ENCODE data around the gene POLR3F. TPM values are rescaled to one million over a fixed set of nuclear protein-coding genes. Genes with fewer than 3 reads are reported as not detected.

POLR3F gene
- total and polyA plus RNA-seq, 2 donors from 2014 or later: 8.9 to 10.6 TPM

DNA sequence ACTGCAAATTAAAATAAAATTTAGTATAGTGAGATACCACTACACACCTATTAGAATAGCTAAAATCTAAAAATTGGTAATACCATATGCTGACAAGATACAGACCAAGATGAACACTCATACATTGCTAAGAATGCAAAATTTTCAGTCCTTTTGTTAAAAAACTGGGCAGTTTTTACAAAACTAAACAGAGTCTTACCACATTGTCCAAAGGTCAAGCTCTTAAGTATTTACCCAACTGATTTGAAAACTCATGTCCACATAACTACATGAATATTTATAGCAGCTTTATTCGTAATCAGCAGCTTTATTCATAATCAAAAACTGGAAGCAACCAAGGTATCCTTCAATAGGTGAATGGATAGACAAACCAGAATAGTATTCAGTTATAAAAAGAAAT, 10.0 kb downstream of the POLR3F start:
- H3K4me1 ChIP-seq (ENCODE audit: control insufficient read depth in 2 of 3, insufficient read depth in 2 of 3, low read depth in 1 of 3, low read length in 3 of 3): no peaks in the 10 kb centered on the region
- no peak for DNase-seq
- intact Hi-C loops (cut with DNase I): no loop called here
- no peaks in the 10 kb centered on the region for H3K27me3 ChIP-seq (ENCODE audit: control insufficient read depth, insufficient read depth, low read length)
- no peak for FAIRE-seq
- H3K27ac ChIP-seq (ENCODE audit: low read depth in 2 of 2, low read length in 2 of 2): no peak overlapping the region
- H3K9ac ChIP-seq (ENCODE audit: low read length in 3 of 3): no peak overlapping the region
- no peaks in the 10 kb centered on the region for H3K9me3 ChIP-seq (ENCODE audit: control insufficient read depth in 2 of 3, insufficient read depth in 1 of 3, low read length in 3 of 3)
- H3K36me3 ChIP-seq (ENCODE audit: control insufficient read depth in 2 of 3, insufficient read depth in 3 of 3, low read length in 3 of 3): peaks cover 3 to 23% (median 20%) of the 10 kb centered on the region in 3 donors
- TF ChIP-seq, protein P1, sequence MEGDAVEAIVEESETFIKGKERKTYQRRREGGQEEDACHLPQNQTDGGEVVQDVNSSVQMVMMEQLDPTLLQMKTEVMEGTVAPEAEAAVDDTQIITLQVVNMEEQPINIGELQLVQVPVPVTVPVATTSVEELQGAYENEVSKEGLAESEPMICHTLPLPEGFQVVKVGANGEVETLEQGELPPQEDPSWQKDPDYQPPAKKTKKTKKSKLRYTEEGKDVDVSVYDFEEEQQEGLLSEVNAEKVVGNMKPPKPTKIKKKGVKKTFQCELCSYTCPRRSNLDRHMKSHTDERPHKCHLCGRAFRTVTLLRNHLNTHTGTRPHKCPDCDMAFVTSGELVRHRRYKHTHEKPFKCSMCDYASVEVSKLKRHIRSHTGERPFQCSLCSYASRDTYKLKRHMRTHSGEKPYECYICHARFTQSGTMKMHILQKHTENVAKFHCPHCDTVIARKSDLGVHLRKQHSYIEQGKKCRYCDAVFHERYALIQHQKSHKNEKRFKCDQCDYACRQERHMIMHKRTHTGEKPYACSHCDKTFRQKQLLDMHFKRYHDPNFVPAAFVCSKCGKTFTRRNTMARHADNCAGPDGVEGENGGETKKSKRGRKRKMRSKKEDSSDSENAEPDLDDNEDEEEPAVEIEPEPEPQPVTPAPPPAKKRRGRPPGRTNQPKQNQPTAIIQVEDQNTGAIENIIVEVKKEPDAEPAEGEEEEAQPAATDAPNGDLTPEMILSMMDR (IDR thresholded peaks at IDR 0.05; ENCODE audit: borderline replicate concordance, extremely low read depth, insufficient read depth): no peak
- no peak overlapping the region for H3K4me3 ChIP-seq (ENCODE audit: low read length in 3 of 3)

DNA sequence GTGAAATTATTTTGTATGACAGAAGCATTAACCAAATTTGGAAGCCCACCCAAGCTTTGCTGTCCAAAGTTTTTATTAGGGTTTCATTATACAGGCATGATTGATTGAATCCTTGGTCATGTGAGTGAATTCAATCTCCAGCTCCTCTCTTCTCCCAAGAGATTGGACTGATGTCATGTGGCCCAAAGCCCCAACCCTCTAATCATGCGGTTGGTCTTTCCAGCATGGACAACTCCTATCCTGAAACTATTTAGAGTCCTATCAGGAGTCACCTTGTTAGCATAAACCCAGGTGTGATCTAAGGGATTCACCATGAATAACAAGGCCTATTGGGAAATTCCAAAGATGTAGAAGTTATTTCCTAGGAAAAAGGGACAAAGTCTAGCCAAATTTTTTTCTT, 10.6 kb downstream of the POLR3F start:
- intact Hi-C loops (cut with DNase I): no loop called here
- Histone ChIP-seq H3K27me3 (ENCODE audit: control insufficient read depth, insufficient read depth, low read length) (no peaks in the 10 kb centered on the region), H3K9ac (ENCODE audit: low read length in 3 of 3) (no peak overlapping the region), H3K9me3 (ENCODE audit: control insufficient read depth in 2 of 3, insufficient read depth in 1 of 3, low read length in 3 of 3) (no peaks in the 10 kb centered on the region), H3K4me1 (ENCODE audit: control insufficient read depth in 2 of 3, insufficient read depth in 2 of 3, low read depth in 1 of 3, low read length in 3 of 3) (no peaks in the 10 kb centered on the region), H3K27ac (ENCODE audit: low read depth in 2 of 2, low read length in 2 of 2) (no peak overlapping the region), H3K4me3 (ENCODE audit: low read length in 3 of 3) (no peak overlapping the region), H3K36me3 (ENCODE audit: control insufficient read depth in 2 of 3, insufficient read depth in 3 of 3, low read length in 3 of 3) (peaks cover 6 to 28% (median 26%) of the 10 kb centered on the region in 3 donors)
- FAIRE-seq (no peak), DNase-seq (no peak)
- TF ChIP-seq, protein P1 (IDR thresholded peaks at IDR 0.05; ENCODE audit: borderline replicate concordance, extremely low read depth, insufficient read depth): no peak

DNA sequence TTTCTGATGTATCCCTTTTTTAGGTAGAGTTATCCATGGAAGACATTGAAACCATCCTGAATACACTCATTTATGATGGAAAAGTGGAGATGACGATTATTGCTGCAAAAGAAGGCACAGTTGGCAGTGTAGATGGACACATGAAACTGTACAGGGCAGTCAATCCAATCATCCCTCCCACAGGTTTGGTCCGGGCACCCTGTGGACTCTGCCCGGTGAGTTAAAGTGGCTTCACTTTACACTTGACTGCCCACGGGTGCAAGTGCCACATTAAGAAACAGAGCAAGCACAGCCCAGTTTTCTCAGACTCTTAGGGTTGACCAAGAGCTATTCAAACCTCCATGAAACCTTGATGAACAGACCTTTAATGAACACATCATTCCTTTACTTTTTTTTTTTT, 14.4 kb downstream of the POLR3F start:
- H3K27ac ChIP-seq (ENCODE audit: low read depth in 2 of 2, low read length in 2 of 2): no peak overlapping the region

More for the DNA sequence above, 14.4 kb downstream of the POLR3F start:
- no peaks in the 10 kb centered on the region for H3K9me3 ChIP-seq (ENCODE audit: control insufficient read depth in 2 of 3, insufficient read depth in 1 of 3, low read length in 3 of 3)
- H3K4me1 ChIP-seq (ENCODE audit: control insufficient read depth in 2 of 3, insufficient read depth in 2 of 3, low read depth in 1 of 3, low read length in 3 of 3): no peaks in the 10 kb centered on the region
- FAIRE-seq (no peak), DNase-seq (no peak)
- H3K36me3 ChIP-seq (ENCODE audit: control insufficient read depth in 2 of 3, insufficient read depth in 3 of 3, low read length in 3 of 3): peaks cover 4 to 28% (median 7%) of the 10 kb centered on the region in 3 donors
- H3K27me3 ChIP-seq (ENCODE audit: control insufficient read depth, insufficient read depth, low read length): no peaks in the 10 kb centered on the region
- intact Hi-C loops (cut with DNase I): no loop called here
- H3K4me3 ChIP-seq (ENCODE audit: low read length in 3 of 3): no peak overlapping the region
- no peak overlapping the region for H3K9ac ChIP-seq (ENCODE audit: low read length in 3 of 3)
- TF ChIP-seq, protein P1 (IDR thresholded peaks at IDR 0.05; ENCODE audit: borderline replicate concordance, extremely low read depth, insufficient read depth): no peak
